Measurements from ENCODE around the gene MATK.

Gene MATK

DNA sequence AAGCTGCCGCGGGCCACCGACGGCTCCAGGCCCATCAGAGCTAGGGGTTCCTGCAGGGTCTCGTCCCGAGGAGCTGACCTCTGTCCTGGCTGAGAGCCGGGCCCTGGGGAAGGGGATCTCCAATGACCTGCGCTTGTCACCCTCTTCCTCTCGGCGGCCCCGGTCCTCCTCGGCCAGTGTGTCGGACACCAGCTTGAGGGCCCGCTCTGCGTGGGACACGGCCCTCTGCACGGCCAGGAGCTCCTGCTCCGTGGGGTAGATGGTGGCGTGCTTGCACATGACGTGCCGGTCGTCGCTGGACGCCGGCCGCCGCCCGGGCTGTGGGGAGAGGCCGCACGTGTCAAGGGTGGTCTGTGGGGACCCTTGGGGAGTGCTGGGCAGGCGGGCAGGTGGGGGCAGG, 32.7 kb upstream of the MATK start:
- Histone ChIP-seq H3K4me1 (ENCODE audit: control insufficient read depth, insufficient read depth, low read length) (no peaks in the 10 kb centered on the region), H3K27ac (ENCODE audit: extremely low read depth, low read depth, low read length) (no peak overlapping the region), H3K4me3 (ENCODE audit: low read depth, low read length) (no peak overlapping the region), H3K36me3 (ENCODE audit: control insufficient read depth in 2 of 2, insufficient read depth in 1 of 2, low read length in 2 of 2) (no peaks in the 10 kb centered on the region), H3K9me3 (ENCODE audit: control insufficient read depth, insufficient read depth, low read depth, low read length) (no peaks in the 10 kb centered on the region)
- POLR2A ChIA-PET, result interaction anchor here (0.5 kb wide), 1 partner anchor 330 kb away, joined by 7 read pairs; no protein-coding TSS in a partner anchor
- TF ChIP-seq ZNF626 (tag by site-specific recombination; IDR thresholded peaks at IDR 0.05) (no peak), WT1 (tag by site-specific recombination; IDR thresholded peaks at IDR 0.05) (no peak), ZNF157 (tag by site-specific recombination; IDR thresholded peaks at IDR 0.05) (no peak)
- CTCF ChIA-PET, result interaction anchor here (0.7 to 1.1 kb wide), 3 partner anchors 9 to 157 kb away, joined by 3 to 4 read pairs (median 3); no protein-coding TSS in a partner anchor

GRCh38 chr19:3818466-3818865, 32.3 kb upstream of the MATK start:
- no peak overlapping the region for H3K4me3 ChIP-seq (ENCODE audit: low read depth, low read length)
- CTCF ChIA-PET, result interaction anchor here (0.5 to 1.1 kb wide), 5 partner anchors 9 to 492 kb away, joined by 3 to 4 read pairs (median 3); partner anchors contain the start of gene EEF2
- no peaks in the 10 kb centered on the region for H3K36me3 ChIP-seq (ENCODE audit: control insufficient read depth in 2 of 2, insufficient read depth in 1 of 2, low read length in 2 of 2)
- TF ChIP-seq ZNF426 (tag by site-specific recombination; IDR thresholded peaks at IDR 0.05) (no peak), ZNF335 (tag by site-specific recombination; conservative IDR thresholded peaks at IDR 0.05) (peak; percentile 53; the same call in 1 of the 2 replicates)
- no peaks in the 10 kb centered on the region for H3K4me1 ChIP-seq (ENCODE audit: control insufficient read depth, insufficient read depth, low read length)
- no peak overlapping the region for H3K27ac ChIP-seq (ENCODE audit: extremely low read depth, low read depth, low read length)
- POLR2A ChIA-PET, result no interaction called here
- no peaks in the 10 kb centered on the region for H3K9me3 ChIP-seq (ENCODE audit: control insufficient read depth, insufficient read depth, low read depth, low read length)

DNA sequence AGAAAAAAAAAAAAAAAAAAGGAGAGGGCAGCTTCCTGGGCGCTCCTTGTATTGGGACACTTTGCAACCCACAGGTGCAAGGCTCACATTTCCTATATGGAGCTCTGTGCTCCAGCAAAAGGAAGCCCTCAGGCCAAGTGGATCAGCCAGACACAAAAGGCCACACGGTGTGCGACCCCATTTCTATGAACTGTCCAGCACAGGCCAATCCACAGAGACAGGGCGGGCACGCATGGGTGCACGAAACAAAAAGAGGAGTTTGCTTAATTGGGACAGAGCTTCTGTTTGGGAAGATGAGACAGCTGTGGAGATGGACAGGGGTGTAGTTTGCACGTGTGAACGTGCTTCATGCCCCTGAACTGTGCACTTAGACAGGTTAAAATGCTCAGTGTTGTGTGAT, 31.6 kb upstream of the MATK start:
- no peaks in the 10 kb centered on the region for H3K36me3 ChIP-seq (ENCODE audit: control insufficient read depth in 2 of 2, insufficient read depth in 1 of 2, low read length in 2 of 2)
- no peak overlapping the region for H3K27ac ChIP-seq (ENCODE audit: extremely low read depth, low read depth, low read length)
- TF ChIP-seq ZNF645 (tag by site-specific recombination; IDR thresholded peaks at IDR 0.05) (no peak), ZNF266 (tag by site-specific recombination; IDR thresholded peaks at IDR 0.05; ENCODE audit: low read depth) (no peak), ZNF629 (tag by site-specific recombination; IDR thresholded peaks at IDR 0.05) (no peak), TRIM28 (IDR thresholded peaks at IDR 0.05; ENCODE audit: borderline replicate concordance, low read length) (no peak)
- ChIA-PET CTCF (interaction anchor here (0.6 to 1.1 kb wide), 2 partner anchors 10 to 491 kb away, joined by 3 read pairs; no protein-coding TSS in a partner anchor), POLR2A (no interaction called here)
- no peak overlapping the region for H3K4me3 ChIP-seq (ENCODE audit: low read depth, low read length)
- no peaks in the 10 kb centered on the region for H3K9me3 ChIP-seq (ENCODE audit: control insufficient read depth, insufficient read depth, low read depth, low read length)
- H3K4me1 ChIP-seq (ENCODE audit: control insufficient read depth, insufficient read depth, low read length), result no peaks in the 10 kb centered on the region

DNA sequence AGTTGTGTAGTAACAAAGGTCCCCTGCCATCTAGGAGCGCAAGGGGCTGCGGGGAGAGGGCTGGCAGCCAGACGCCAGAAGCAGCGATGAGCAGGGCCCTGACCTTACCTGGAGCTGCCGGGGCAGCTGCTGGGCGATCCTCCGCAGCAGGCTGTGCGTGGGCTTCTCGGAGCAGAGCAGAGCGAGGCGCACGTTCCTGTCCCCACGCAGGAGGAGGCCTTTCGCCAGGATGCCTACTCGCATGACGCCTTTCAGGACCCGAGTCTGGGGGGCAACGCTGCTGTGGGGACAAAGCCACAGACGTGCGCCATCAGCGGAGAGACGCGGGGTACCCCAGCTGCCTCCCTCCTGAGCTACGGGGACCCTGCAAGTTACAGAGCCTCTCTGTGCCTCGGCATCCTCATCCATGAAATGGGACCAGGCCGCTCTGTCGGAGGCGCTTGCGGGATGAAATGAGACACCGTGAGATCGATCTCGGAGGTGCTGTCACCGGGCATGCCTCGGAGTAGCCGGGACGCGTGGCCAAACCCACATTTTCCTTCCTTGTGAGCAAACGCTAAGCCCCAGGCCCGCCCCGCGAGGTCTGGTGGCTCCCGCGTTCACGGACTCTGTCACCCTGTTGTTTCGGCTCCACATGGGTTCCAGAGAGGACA, 30.5 kb upstream of the MATK start:
- Histone ChIP-seq H3K36me3 (ENCODE audit: control insufficient read depth in 2 of 2, insufficient read depth in 1 of 2, low read length in 2 of 2) (no peaks in the 10 kb centered on the region), H3K9me3 (ENCODE audit: control insufficient read depth, insufficient read depth, low read depth, low read length) (no peaks in the 10 kb centered on the region), H3K4me1 (ENCODE audit: control insufficient read depth, insufficient read depth, low read length) (no peaks in the 10 kb centered on the region), H3K4me3 (ENCODE audit: low read depth, low read length) (no peak overlapping the region), H3K27ac (ENCODE audit: extremely low read depth, low read depth, low read length) (no peak overlapping the region)
- ChIA-PET CTCF (interaction anchor here (0.5 to 0.6 kb wide), 2 partner anchors 14 to 1387 kb away, joined by 3 read pairs; no protein-coding TSS in a partner anchor), POLR2A (interaction anchor here (0.6 kb wide), 1 partner anchor 108 kb away, joined by 4 read pairs; no protein-coding TSS in a partner anchor)
- TF ChIP-seq ZNF138 (tag by site-specific recombination; IDR thresholded peaks at IDR 0.05; ENCODE audit: borderline replicate concordance) (no peak), ZNF768 (tag by site-specific recombination; IDR thresholded peaks at IDR 0.05) (no peak), ZNF624 (tag by site-specific recombination; IDR thresholded peaks at IDR 0.05) (no peak), ZNF350 (tag by site-specific recombination; IDR thresholded peaks at IDR 0.05) (no peak), ZNF664 (tag by site-specific recombination; IDR thresholded peaks at IDR 0.05) (no peak), SCRT2 (tag by site-specific recombination; IDR thresholded peaks at IDR 0.05) (no peak), ZNF791 (tag by site-specific recombination; IDR thresholded peaks at IDR 0.05) (no peak), ZNF549 (tag by site-specific recombination; IDR thresholded peaks at IDR 0.05) (no peak), ZFHX2 (tag by site-specific recombination; conservative IDR thresholded peaks at IDR 0.05) (no peak), HOXC10 (CRISPR knock-in tag; IDR thresholded peaks at IDR 0.05) (no peak), ZNF324 (tag by site-specific recombination; IDR thresholded peaks at IDR 0.05) (no peak), SP7 (tag by site-specific recombination; IDR thresholded peaks at IDR 0.05) (no peak), ZNF501 (tag by site-specific recombination; IDR thresholded peaks at IDR 0.05) (no peak), ZNF302 (tag by site-specific recombination; IDR thresholded peaks at IDR 0.05; ENCODE audit: low read depth) (no peak), ZNF580 (tag by site-specific recombination; IDR thresholded peaks at IDR 0.05) (no peak)
- TF ChIP-seq, protein P1, sequence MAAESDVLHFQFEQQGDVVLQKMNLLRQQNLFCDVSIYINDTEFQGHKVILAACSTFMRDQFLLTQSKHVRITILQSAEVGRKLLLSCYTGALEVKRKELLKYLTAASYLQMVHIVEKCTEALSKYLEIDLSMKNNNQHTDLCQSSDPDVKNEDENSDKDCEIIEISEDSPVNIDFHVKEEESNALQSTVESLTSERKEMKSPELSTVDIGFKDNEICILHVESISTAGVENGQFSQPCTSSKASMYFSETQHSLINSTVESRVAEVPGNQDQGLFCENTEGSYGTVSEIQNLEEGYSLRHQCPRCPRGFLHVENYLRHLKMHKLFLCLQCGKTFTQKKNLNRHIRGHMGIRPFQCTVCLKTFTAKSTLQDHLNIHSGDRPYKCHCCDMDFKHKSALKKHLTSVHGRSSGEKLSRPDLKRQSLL (tag by site-specific recombination; IDR thresholded peaks at IDR 0.05), result no peak
- TF ChIP-seq, protein P2, sequence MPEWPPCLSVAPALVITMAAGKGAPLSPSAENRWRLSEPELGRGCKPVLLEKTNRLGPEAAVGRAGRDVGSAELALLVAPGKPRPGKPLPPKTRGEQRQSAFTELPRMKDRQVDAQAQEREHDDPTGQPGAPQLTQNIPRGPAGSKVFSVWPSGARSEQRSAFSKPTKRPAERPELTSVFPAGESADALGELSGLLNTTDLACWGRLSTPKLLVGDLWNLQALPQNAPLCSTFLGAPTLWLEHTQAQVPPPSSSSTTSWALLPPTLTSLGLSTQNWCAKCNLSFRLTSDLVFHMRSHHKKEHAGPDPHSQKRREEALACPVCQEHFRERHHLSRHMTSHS (tag by site-specific recombination; IDR thresholded peaks at IDR 0.05), result no peak

All from HEK293 (cell line).